B cell (primary cell): ENCODE measurements around the gene ATP1B3. TPM values are rescaled to one million over a fixed set of nuclear protein-coding genes. Genes with fewer than 3 reads are reported as not detected.

Source experiments
- ATAC-seq: fragments of 200-7000 bp; cut with Tn5 transposase; one replicate; pipeline ENCODE4 v1.10.0; 2021; ENCODE audit warnings: low read depth, mild to moderate bottlenecking, moderate number of reproducible peaks, moderate library complexity
- CTCF ChIA-PET: fragments of 350-600 bp; sonication (Branson Sonifier 250); formaldehyde crosslinking; loops from one replicate; lab custom pipeline; 2021; ENCODE audit warnings: antibody characterized with exemption, inconsistent platforms; lab: Charles Lee
- POLR2A ChIA-PET: fragments of 350-600 bp; sonication (Branson Sonifier 250); formaldehyde crosslinking; loops from one replicate; lab custom pipeline; 2021; ENCODE audit warnings: antibody characterized with exemption; lab: Charles Lee
- DNase-seq: peaks from one replicate; pipeline ENCODE4 v3.0.0; 2013
- H2AFZ ChIP-seq: 2 replicates; pipeline ENCODE4 v1.6.1; 2012; ENCODE audit warnings: mild to moderate bottlenecking, low read depth, low read length; ENCODE audit not compliant: insufficient read depth, poor library complexity, severe bottlenecking
- H3K27ac ChIP-seq, 2 donors: 1 replicate in 1 of 2; 2 replicates in 1 of 2; pipeline ENCODE4 v1.5.1; 2012 to 2013; ENCODE audit warnings: low read length in 2 of 2, mild to moderate bottlenecking in 2 of 2, moderate library complexity in 1 of 2
- H3K27me3 ChIP-seq, 4 experiments: fragments of 200-600 bp in 1 of 4; sonication (generic) in 1 of 4; replicated peaks in 1 of 4; 1 replicate in 2 of 4; 2 replicates in 2 of 4; pipeline versions ENCODE4 v1.6.1 to v1.7.0; 2013 to 2016; ENCODE audit warnings: low read length in 3 of 4, mild to moderate bottlenecking in 2 of 4, mixed read lengths in 1 of 4, moderate library complexity in 1 of 4; ENCODE audit not compliant: insufficient read depth in 4 of 4, control insufficient read depth in 3 of 4; ENCODE audit errors: control extremely low read depth in 1 of 4
- H3K36me3 ChIP-seq, 2 experiments: replicated peaks in 1 of 2; 1 replicate in 1 of 2; 2 replicates in 1 of 2; pipeline versions ENCODE4 v1.6.1 to v1.7.1; 2013; ENCODE audit warnings: low read length in 1 of 2; ENCODE audit not compliant: insufficient read depth in 2 of 2, control insufficient read depth in 1 of 2; ENCODE audit errors: control extremely low read depth in 1 of 2, extremely low read depth in 1 of 2
- H3K4me1 ChIP-seq, 2 donors: fragments of 200-600 bp in 1 of 2; sonication (generic) in 1 of 2; 1 replicate in 1 of 2; 2 replicates in 1 of 2; pipeline versions ENCODE4 v1.5.1 to v1.6.1; 2013 to 2017; ENCODE audit warnings: low read length in 2 of 2; ENCODE audit not compliant: control insufficient read depth in 2 of 2, insufficient read depth in 2 of 2
- H3K4me2 ChIP-seq: replicated peaks from 2 replicates; pipeline ENCODE3; 2012; ENCODE audit warnings: mild to moderate bottlenecking, low read depth, low read length; ENCODE audit not compliant: poor library complexity, severe bottlenecking
- H3K4me3 ChIP-seq, 5 experiments: fragments of 200-600 bp in 1 of 5; sonication (generic) in 1 of 5; 1 replicate in 3 of 5; 2 replicates in 2 of 5; pipeline versions ENCODE4 v1.5.1 to v1.7.0; 2011 to 2016; ENCODE audit warnings: low read length in 4 of 5, mild to moderate bottlenecking in 4 of 5, low read depth in 2 of 5, control low read depth in 1 of 5, moderate library complexity in 1 of 5; ENCODE audit not compliant: insufficient read depth in 1 of 5; ENCODE audit errors: control extremely low read depth in 1 of 5, extremely low read depth in 1 of 5
- H3K79me2 ChIP-seq: fragments of 200-600 bp; sonication (generic); one replicate; pipeline ENCODE4 v1.6.0; 2016; ENCODE audit warnings: low read length; ENCODE audit not compliant: control insufficient read depth, insufficient read depth
- H3K9ac ChIP-seq: fragments of 200-600 bp; sonication (generic); 2 replicates; pipeline ENCODE4 v1.6.1; 2017; ENCODE audit warnings: mild to moderate bottlenecking, low read length, moderate library complexity
- H3K9me3 ChIP-seq, 3 donors: one replicate each; pipeline versions ENCODE4 v1.6.1 to v1.7.1; 2013; ENCODE audit warnings: low read length in 2 of 3; ENCODE audit not compliant: control insufficient read depth in 2 of 3, insufficient read depth in 1 of 3; ENCODE audit errors: control extremely low read depth in 1 of 3
- H4K20me1 ChIP-seq: 2 replicates; pipeline ENCODE4 v1.6.0; 2012; ENCODE audit warnings: mild to moderate bottlenecking, low read length; ENCODE audit not compliant: insufficient read depth, control insufficient read depth, poor library complexity, severe bottlenecking
- H3K27ac Mint-ChIP-seq: one replicate; pipeline ENCODE4 v1.8.0; 2021; ENCODE audit warnings: mixed read lengths
- H3K27me3 Mint-ChIP-seq: one replicate; pipeline ENCODE4 v1.8.0; 2021; ENCODE audit warnings: mixed read lengths
- H3K4me1 Mint-ChIP-seq: one replicate; pipeline ENCODE4 v1.8.0; 2021; ENCODE audit warnings: mixed read lengths
- H3K4me3 Mint-ChIP-seq: one replicate; pipeline ENCODE4 v1.8.0; 2021; ENCODE audit warnings: mixed read lengths
- H3K9me3 Mint-ChIP-seq: one replicate; pipeline ENCODE4 v1.8.0; 2022; ENCODE audit warnings: mixed read lengths; ENCODE audit not compliant: insufficient read depth
- CTCF ChIP-seq: fragments of 200-600 bp; IDR thresholded peaks from one replicate; pipeline ENCODE4 v1.8.0; 2022; ENCODE audit warnings: antibody characterized with exemption, mild to moderate bottlenecking
- EZH2 ChIP-seq: IDR thresholded peaks from 2 replicates; pipeline ENCODE4 v1.6.1; 2012; ENCODE audit warnings: borderline replicate concordance, low read depth, mild to moderate bottlenecking, moderate library complexity, low read length; ENCODE audit not compliant: insufficient read depth, poor library complexity, severe bottlenecking
- WGBS: methylation state at CpG from one replicate; pipeline ENCODE4 v1.1.5; 2013; ENCODE audit warnings: missing lambda C conversion rate; ENCODE audit not compliant: insufficient coverage; 5-methylcytosine and 5-hydroxymethylcytosine counted together
- intact Hi-C: fragments of 100-400 bp; cut with micrococcal nuclease; formaldehyde crosslinking; loops from one replicate; pipeline ENCODE4 v1.10.0; 2022
- polyA plus RNA-seq: library from polyadenylated mRNA; depleted of rRNA; stranded (reverse); fragments of >200 nt; gene quantifications from 2 replicates; pipeline ENCODE4 v1.2.3, GENCODE V29; 2012
- total RNA-seq, 2 donors: library from RNA; stranded (reverse); fragments of 120-200 nt in 1 of 2; gene quantifications; 1 replicate in 1 of 2; 2 replicates in 1 of 2; pipeline versions ENCODE4 v1.2.3 to v1.2.4, GENCODE V29; 2013 to 2022

ATP1B3 gene
- total and polyA plus RNA-seq, 2 donors (not counting 1 experiment from before 2014, with no cell fraction given): 20.7 to 28.8 TPM

- H3K9me3 Mint-ChIP-seq: no peaks in the 10 kb centered on the region
- ChIA-PET CTCF (interaction anchor here (0.9 to 2.8 kb wide), 3 partner anchors 30 to 139 kb away, joined by 3 to 12 read pairs (median 8); partner anchors contain the start of gene RNF7), POLR2A (interaction anchor here (0.6 to 0.7 kb wide), 3 partner anchors 86 to 437 kb away, joined by 3 to 4 read pairs (median 3); no protein-coding TSS in a partner anchor)
- H3K79me2 ChIP-seq: peaks cover 49% of the 10 kb centered on the region
- H3K4me1 Mint-ChIP-seq: peaks cover 32% of the 10 kb centered on the region
- H3K4me1 ChIP-seq: peaks cover 8 to 15% of the 10 kb centered on the region in 2 donors
- H4K20me1 ChIP-seq: no peaks in the 10 kb centered on the region
- H3K4me2 ChIP-seq: peak overlapping the region; percentile 98
- H3K27ac ChIP-seq: no peak overlapping the region
- H3K4me3 Mint-ChIP-seq: peak overlapping the region; percentile 91
- TF ChIP-seq EZH2: no peak
- TF ChIP-seq CTCF: no peak
- no peaks in the 10 kb centered on the region for H3K36me3 ChIP-seq
- no peaks in the 10 kb centered on the region for H3K27me3 ChIP-seq
- no peaks in the 10 kb centered on the region for H3K9me3 ChIP-seq
- DNase-seq (no peak), ATAC-seq (no peak)
- H2AFZ ChIP-seq: no peak overlapping the region
- no peaks in the 10 kb centered on the region for H3K27me3 Mint-ChIP-seq
- peak overlapping the region; percentile 86 for H3K27ac Mint-ChIP-seq
- H3K9ac ChIP-seq: peak overlapping the region; percentile 97
- WGBS: no CpG with 5 or more reads among the region's 3 CpGs
- peak overlapping the region in 1 of 5 experiments; percentile 85 for H3K4me3 ChIP-seq
- intact Hi-C loops: loop anchor here (2.0 to 10.0 kb wide), 9 partner anchors 34 to 699 kb away; partner anchors contain the start of genes ATR, GK5, PXYLP1 and RASA2
Observed at GRCh38 chr3:141877911-141878310, 1.5 kb downstream of the ATP1B3 start.

- H3K27ac ChIP-seq: no peak overlapping the region
- H3K4me2 ChIP-seq: peak overlapping the region; percentile 98
- peaks cover 8 to 15% of the 10 kb centered on the region in 2 donors for H3K4me1 ChIP-seq
- H3K4me1 Mint-ChIP-seq: peaks cover 32% of the 10 kb centered on the region
- peak overlapping the region in 1 of 5 experiments; percentile 85 for H3K4me3 ChIP-seq
- ATAC-seq (no peak), DNase-seq (no peak)
- TF ChIP-seq EZH2 (no peak), CTCF (no peak)
- H3K9ac ChIP-seq: no peak overlapping the region
- H3K9me3 Mint-ChIP-seq: no peaks in the 10 kb centered on the region
- H3K27me3 ChIP-seq: no peaks in the 10 kb centered on the region
- H4K20me1 ChIP-seq: no peaks in the 10 kb centered on the region
- intact Hi-C loops: loop anchor here (5.0 to 10.0 kb wide), 5 partner anchors 34 to 699 kb away; partner anchors contain the start of genes ATR, GK5 and XRN1
- peak overlapping the region; percentile 86 for H3K27ac Mint-ChIP-seq
- peak overlapping the region; percentile 91 for H3K4me3 Mint-ChIP-seq
- peaks cover 53% of the 10 kb centered on the region for H3K79me2 ChIP-seq
- no peaks in the 10 kb centered on the region for H3K36me3 ChIP-seq
- H2AFZ ChIP-seq: no peak overlapping the region
- ChIA-PET CTCF (interaction anchor here (0.9 to 2.8 kb wide), 2 partner anchors 30 to 35 kb away, joined by 3 to 12 read pairs; no protein-coding TSS in a partner anchor), POLR2A (interaction anchor here (0.7 kb wide), 2 partner anchors 86 to 437 kb away, joined by 3 to 4 read pairs; no protein-coding TSS in a partner anchor)
- no CpG with 5 or more reads among the region's 1 CpG for WGBS
- no peaks in the 10 kb centered on the region for H3K27me3 Mint-ChIP-seq
- no peaks in the 10 kb centered on the region for H3K9me3 ChIP-seq
Observed at GRCh38 chr3:141878326-141878725, 1.9 kb downstream of the ATP1B3 start.
